ENCODE measurements around the gene GNRH2.

DNA sequence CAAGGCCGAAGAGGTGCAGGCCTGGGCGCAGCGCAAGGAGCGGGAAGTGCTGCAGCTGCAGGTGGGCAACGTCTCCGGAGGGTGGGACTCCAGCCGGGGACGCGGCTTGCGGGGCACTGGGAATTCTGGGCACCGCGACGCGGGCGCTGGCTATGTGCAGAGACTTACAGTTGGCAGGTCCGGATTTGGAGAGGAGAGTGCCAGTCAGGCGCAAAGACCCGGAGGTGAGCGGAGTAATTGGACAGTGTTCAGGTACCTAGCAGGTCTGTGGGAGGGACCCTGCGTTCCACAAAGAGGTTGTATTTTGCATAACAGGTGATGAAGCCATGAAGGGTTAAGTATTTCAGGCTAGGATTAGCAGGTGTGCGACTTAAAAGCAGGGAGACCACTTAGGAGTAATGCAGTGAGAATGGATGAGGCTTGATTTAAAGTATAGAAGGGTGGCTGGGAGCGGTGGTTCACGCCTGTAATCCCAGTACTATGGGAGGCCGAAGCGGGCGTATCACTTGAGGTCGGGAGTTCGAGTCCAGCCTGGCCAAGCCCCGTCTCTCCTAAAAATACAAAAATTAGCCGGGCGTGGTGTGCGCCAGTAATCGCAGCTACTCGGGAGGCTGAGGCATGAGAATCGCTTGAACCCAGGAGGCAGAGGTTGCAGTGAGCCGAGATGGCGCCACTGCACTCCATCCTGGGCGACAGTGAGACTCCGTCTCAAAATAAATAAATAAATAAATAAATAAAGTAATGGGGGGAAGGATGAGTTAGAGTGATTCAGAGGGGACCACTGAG lies 3.4 kb downstream of the GNRH2 start:
- TF ChIP-seq POLR2A (IDR thresholded peaks at IDR 0.05; ENCODE audit: low read depth, low read length) (no peak), FOS (IDR thresholded peaks at IDR 0.05; ENCODE audit: borderline replicate concordance, insufficient read depth, low read length) (no peak), JUN (IDR thresholded peaks at IDR 0.05; ENCODE audit: borderline replicate concordance, insufficient read depth, insufficient read length, low read depth) (no peak), MYC (IDR thresholded peaks at IDR 0.05; ENCODE audit: low read depth, low read length) (no peak), POLR2AphosphoS5 (IDR thresholded peaks at IDR 0.05; ENCODE audit: insufficient read depth, low read depth, low read length) (no peak), MAX (IDR thresholded peaks at IDR 0.05; ENCODE audit: insufficient read depth, insufficient read length) (no peak)
- TF ChIP-seq, protein P1, sequence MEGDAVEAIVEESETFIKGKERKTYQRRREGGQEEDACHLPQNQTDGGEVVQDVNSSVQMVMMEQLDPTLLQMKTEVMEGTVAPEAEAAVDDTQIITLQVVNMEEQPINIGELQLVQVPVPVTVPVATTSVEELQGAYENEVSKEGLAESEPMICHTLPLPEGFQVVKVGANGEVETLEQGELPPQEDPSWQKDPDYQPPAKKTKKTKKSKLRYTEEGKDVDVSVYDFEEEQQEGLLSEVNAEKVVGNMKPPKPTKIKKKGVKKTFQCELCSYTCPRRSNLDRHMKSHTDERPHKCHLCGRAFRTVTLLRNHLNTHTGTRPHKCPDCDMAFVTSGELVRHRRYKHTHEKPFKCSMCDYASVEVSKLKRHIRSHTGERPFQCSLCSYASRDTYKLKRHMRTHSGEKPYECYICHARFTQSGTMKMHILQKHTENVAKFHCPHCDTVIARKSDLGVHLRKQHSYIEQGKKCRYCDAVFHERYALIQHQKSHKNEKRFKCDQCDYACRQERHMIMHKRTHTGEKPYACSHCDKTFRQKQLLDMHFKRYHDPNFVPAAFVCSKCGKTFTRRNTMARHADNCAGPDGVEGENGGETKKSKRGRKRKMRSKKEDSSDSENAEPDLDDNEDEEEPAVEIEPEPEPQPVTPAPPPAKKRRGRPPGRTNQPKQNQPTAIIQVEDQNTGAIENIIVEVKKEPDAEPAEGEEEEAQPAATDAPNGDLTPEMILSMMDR (IDR thresholded peaks at IDR 0.05; ENCODE audit: extremely low read depth in 1 of 2, insufficient read depth in 1 of 2, low read depth in 1 of 2, low read length in 2 of 2): no peak
